Spleen (tissue), 11 donors: ENCODE data around the gene HOXB5. TPM values are rescaled to one million over a fixed set of nuclear protein-coding genes. Genes with fewer than 3 reads are reported as not detected.

Source experiments
- DNase-seq: peaks from one replicate; pipeline ENCODE4 v3.0.0-alpha.2; 2020
- H3K27ac ChIP-seq, 8 donors: fragments of 200-600 bp; sonication (generic) in 7 of 8; 1 replicate in 4 of 8; 2 replicates in 4 of 8; pipeline versions ENCODE4 v1.5.0 to v1.8.0; 2016 to 2021; ENCODE audit warnings: inconsistent platforms in 4 of 8, mild to moderate bottlenecking in 4 of 8, moderate library complexity in 1 of 8
- H3K27me3 ChIP-seq, 7 donors: fragments of 200-600 bp; sonication (generic) in 6 of 7; replicated peaks in 1 of 7; 1 replicate in 4 of 7; 2 replicates in 3 of 7; pipeline versions ENCODE4 v1.5.0 to v1.8.0; 2016 to 2021; ENCODE audit warnings: inconsistent platforms in 3 of 7, mild to moderate bottlenecking in 1 of 7
- H3K36me3 ChIP-seq, 6 donors: fragments of 200-600 bp; sonication (generic) in 5 of 6; 1 replicate in 4 of 6; 2 replicates in 2 of 6; pipeline versions ENCODE4 v1.5.0 to v1.8.0; 2016 to 2021; ENCODE audit warnings: inconsistent platforms in 2 of 6
- H3K4me1 ChIP-seq, 6 donors: fragments of 200-600 bp; sonication (generic) in 5 of 6; 1 replicate in 3 of 6; 2 replicates in 3 of 6; pipeline versions ENCODE4 v1.5.0 to v1.8.0; 2016 to 2021; ENCODE audit warnings: inconsistent platforms in 3 of 6
- H3K4me3 ChIP-seq, 8 donors: fragments of 200-600 bp; sonication (generic) in 7 of 8; 1 replicate in 4 of 8; 2 replicates in 4 of 8; pipeline versions ENCODE4 v1.5.0 to v1.8.0; 2016 to 2021; ENCODE audit warnings: inconsistent platforms in 4 of 8, mild to moderate bottlenecking in 4 of 8, moderate library complexity in 2 of 8
- H3K9me3 ChIP-seq, 8 donors: fragments of 200-600 bp; sonication (generic) in 7 of 8; 1 replicate in 4 of 8; 2 replicates in 4 of 8; pipeline versions ENCODE4 v1.5.0 to v1.8.0; 2016 to 2021; ENCODE audit warnings: inconsistent platforms in 4 of 8
- POLR2A ChIP-seq, 3 donors: fragments of 450-650 bp; IDR thresholded peaks; one replicate each; pipeline ENCODE4 v1.5.1; 2017; ENCODE audit warnings: antibody characterized with exemption in 3 of 3, mild to moderate bottlenecking in 1 of 3
- POLR2AphosphoS5 ChIP-seq, 3 donors: sonication (generic); formaldehyde crosslinking; IDR thresholded peaks; one replicate each; pipeline ENCODE4 v1.5.1; 2017; ENCODE audit warnings: antibody characterized with exemption in 3 of 3
- WGBS, 5 donors: extraction: QIAGEN DNeasy Blood & Tissue Kit in 3 of 5; methylation state at CpG; one replicate each; pipeline versions ENCODE4 v1.1.5 to v1.1.7; 2013 to 2018; 5-methylcytosine and 5-hydroxymethylcytosine counted together
- intact Hi-C: fragments of 100-400 bp; cut with DNase I; formaldehyde crosslinking; loops from one replicate; pipeline ENCODE4 v1.15.0; 2023; ENCODE audit warnings: low total_unique reads
- polyA plus RNA-seq, 3 donors: library from polyadenylated mRNA; stranded (reverse); fragments of 200-250 nt; gene quantifications; one replicate each; pipeline ENCODE4 v1.2.1, GENCODE V29; 2013
- total RNA-seq, 7 donors: library from RNA; depleted of rRNA in 3 of 7; stranded (reverse); fragments of >200 nt in 3 of 7; fragmentation: NEBNext Ultra II Directional in 4 of 7; extraction: Animal tissue kit (Norgen Biotek cat#: 25700) in 4 of 7; gene quantifications; one replicate each; pipeline versions ENCODE4 v1.1.0 to v1.2.1, GENCODE V29; 2016 to 2021
- TF ChIP-seq, protein P1 (sequence below), 11 experiments: fragments of 200-600 bp in 7 of 11; fragments of 450-650 bp in 4 of 11; sonication (generic) in 4 of 11; IDR thresholded peaks in 8 of 11; conservative IDR thresholded peaks in 3 of 11; 1 replicate in 7 of 11; 2 replicates in 4 of 11; pipeline versions ENCODE4 v1.4.0 to v1.8.0; 2016 to 2021; ENCODE audit warnings: antibody characterized with exemption in 11 of 11, inconsistent platforms in 4 of 11, mild to moderate bottlenecking in 1 of 11
- donor health status: healthy with polysubstance abuse.
- donor health status: DM: no; HTN: no; CAD: no; lungs with moderate emphysema.
- donor health status: DM: no; HTN: no; CAD: no.
- donor health status: Bipolar disorder and iron deficiency.
- donor health status: healthy.
- donor health status: DM: no; HTN: no; CAD: no.
- donor health status: DM: yes; HTN: yes; CAD: no.

Gene HOXB5
- total and polyA plus RNA-seq, 10 donors = 0.43 to 2.6 (median 1.1) TPM

DNA sequence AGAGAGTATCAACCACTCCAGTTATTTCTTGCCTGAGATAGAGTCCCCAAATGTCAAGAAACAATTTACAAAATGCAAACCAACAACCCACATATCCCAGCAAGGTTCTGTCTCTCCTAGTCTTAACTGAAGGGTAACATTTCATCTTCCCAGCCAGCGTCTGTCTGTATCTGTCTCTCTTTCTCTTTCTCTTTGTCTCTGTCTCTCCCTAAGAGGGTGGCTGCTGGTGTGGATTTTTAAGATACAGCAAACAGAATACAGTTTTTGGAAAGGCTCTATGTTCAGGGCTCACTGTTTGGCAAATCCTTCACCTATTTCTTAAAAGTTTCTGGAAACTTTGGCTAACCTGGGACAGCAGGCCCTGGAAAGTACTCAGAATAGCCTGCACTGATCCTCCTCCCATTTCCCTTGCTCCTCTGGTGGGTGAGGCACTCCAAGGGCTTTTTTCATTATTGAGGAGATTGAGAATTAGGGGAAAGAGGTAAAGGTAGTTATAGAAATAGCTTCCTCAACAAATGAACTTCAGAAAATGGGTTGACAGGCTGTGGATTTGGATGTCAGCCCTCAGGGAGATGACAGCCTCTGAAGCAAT lies 21.7 kb downstream of the HOXB5 start:
- no peaks in the 10 kb centered on the region for H3K9me3 ChIP-seq
- H3K4me3 ChIP-seq = no peak overlapping the region
- H3K36me3 ChIP-seq = no peaks in the 10 kb centered on the region
- TF ChIP-seq POLR2AphosphoS5 (IDR thresholded peaks at IDR 0.05) (no peak), POLR2A (IDR thresholded peaks at IDR 0.05) (no peak)
- TF ChIP-seq, protein P1, sequence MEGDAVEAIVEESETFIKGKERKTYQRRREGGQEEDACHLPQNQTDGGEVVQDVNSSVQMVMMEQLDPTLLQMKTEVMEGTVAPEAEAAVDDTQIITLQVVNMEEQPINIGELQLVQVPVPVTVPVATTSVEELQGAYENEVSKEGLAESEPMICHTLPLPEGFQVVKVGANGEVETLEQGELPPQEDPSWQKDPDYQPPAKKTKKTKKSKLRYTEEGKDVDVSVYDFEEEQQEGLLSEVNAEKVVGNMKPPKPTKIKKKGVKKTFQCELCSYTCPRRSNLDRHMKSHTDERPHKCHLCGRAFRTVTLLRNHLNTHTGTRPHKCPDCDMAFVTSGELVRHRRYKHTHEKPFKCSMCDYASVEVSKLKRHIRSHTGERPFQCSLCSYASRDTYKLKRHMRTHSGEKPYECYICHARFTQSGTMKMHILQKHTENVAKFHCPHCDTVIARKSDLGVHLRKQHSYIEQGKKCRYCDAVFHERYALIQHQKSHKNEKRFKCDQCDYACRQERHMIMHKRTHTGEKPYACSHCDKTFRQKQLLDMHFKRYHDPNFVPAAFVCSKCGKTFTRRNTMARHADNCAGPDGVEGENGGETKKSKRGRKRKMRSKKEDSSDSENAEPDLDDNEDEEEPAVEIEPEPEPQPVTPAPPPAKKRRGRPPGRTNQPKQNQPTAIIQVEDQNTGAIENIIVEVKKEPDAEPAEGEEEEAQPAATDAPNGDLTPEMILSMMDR (IDR thresholded peaks at IDR 0.05 in 8 of 11, conservative IDR thresholded peaks at IDR 0.05 in 3 of 11) = no peak
- H3K27me3 ChIP-seq = peaks cover 0 to 60% (median 25%) of the 10 kb centered on the region in 7 donors
- WGBS, 5 donors = 71 to 87% (median 76%) methylated on average over 1 of the region's 1 CpG
- H3K27ac ChIP-seq = peak overlapping the region; percentile 42 to 89 (median 72)
- no peak for DNase-seq
- intact Hi-C loops = no loop called here
- H3K4me1 ChIP-seq = peaks cover 0 to 52% (median 24%) of the 10 kb centered on the region in 6 donors

DNA sequence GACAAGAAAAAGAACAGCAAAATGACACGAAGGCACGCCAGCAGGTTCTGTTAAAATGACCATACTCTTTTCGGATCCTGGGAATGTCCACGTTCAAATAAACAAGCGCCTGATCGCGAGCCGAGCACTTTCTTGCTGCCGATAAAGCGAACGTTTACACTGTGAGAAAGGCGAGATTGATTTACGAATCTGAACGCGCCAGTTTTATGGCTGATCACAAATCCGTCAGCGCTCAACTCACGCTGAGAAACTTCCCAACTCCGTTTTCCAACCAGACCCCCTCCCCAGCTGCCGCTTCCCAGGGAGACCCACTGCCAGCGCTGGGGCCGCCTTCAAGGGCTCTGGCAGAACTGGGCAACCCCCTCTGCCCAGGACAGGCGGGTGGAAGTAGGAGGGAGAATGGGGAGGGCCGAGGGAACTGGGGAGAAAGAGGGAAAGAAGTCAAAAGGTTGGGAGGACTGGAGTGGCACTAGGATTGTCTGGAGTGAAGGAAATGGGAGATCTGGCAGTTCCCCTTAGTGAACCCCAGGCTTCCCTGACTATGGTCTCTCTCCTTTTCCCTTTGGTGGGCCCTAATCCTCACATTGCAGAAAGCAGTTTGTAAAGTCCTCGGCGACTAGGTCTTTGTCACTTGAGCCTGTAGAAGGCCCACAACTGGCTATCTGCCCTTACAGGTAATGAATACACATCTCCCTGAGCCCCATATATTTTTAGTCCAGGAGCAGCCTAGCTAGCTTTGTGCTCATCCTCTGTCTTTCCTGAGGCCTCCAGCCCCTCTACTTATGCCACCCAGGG lies 22.4 kb downstream of the HOXB5 start:
- H3K4me1 ChIP-seq = peaks cover 0 to 50% (median 17%) of the 10 kb centered on the region in 6 donors

DNA sequence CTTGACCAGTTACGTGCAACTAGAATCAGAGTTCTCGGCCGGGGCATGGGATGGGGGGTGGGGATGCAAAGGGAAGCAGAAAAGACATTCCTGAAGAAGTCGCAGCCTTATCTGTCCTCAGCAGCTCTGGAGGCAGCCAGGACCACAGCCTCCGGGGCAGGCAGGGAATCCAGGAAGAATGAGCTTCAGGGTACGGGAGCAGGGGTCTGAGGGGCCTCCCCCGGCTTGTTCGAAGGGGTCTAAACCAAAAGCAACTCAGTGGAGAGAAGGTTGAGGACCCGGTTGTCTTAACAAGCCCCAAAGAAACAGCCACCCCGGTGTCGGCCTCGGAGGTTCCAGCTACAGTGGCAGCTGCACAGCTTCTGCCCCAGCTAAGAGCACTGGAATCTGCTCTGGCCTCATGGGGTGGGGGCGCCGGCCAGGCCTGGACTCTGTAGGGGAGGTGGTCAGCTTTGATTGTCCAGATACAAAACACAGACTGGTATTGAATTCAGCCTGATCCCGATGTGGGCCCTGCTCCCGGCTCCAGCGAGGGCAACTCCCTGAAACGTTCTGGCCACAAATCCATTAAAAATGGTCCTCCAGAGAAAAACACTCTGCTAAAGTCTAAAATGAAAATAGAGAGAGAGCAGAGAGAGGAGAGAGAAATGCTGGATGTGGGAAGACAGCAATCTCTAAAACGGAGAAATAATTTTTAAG lies 23.1 kb downstream of the HOXB5 start:
- H3K27ac ChIP-seq = peak overlapping the region in 7 of 8 donors; percentile 10 to 89 (median 79)
- peak in 1 of 3 donors; percentile 27 for TF ChIP-seq POLR2AphosphoS5 (IDR thresholded peaks at IDR 0.05)
- TF ChIP-seq, protein P1 (IDR thresholded peaks at IDR 0.05 in 8 of 11, conservative IDR thresholded peaks at IDR 0.05 in 3 of 11) = no peak
- H3K36me3 ChIP-seq = no peaks in the 10 kb centered on the region
- H3K9me3 ChIP-seq = no peaks in the 10 kb centered on the region
- DNase-seq = no peak
- intact Hi-C loops = no loop called here
- peak overlapping the region in 2 of 8 donors; percentile 10 to 16 for H3K4me3 ChIP-seq
- WGBS, 5 donors = 54 to 70% (median 55%) methylated on average over 19 of the region's 19 CpGs
- peaks cover 0 to 59% (median 14%) of the 10 kb centered on the region in 7 donors for H3K27me3 ChIP-seq
- H3K4me1 ChIP-seq = peaks cover 0 to 49% (median 11%) of the 10 kb centered on the region in 6 donors

More for the DNA sequence above, 22.4 kb downstream of the HOXB5 start:
- intact Hi-C loops = no loop called here
- 64 to 74% (median 70%) methylated on average over 26 of the region's 26 CpGs for WGBS, 5 donors
- H3K27me3 ChIP-seq = peaks cover 0 to 59% (median 18%) of the 10 kb centered on the region in 7 donors
- TF ChIP-seq POLR2A (IDR thresholded peaks at IDR 0.05) (no peak), POLR2AphosphoS5 (IDR thresholded peaks at IDR 0.05) (peak in 2 of 3 donors; percentile 21 to 25)
- TF ChIP-seq, protein P1 (IDR thresholded peaks at IDR 0.05 in 8 of 11, conservative IDR thresholded peaks at IDR 0.05 in 3 of 11) = no peak
- H3K27ac ChIP-seq = peak overlapping the region; percentile 42 to 89 (median 72)
- DNase-seq = no peak
- H3K36me3 ChIP-seq = no peaks in the 10 kb centered on the region
- H3K9me3 ChIP-seq = no peaks in the 10 kb centered on the region
- peak overlapping the region in 2 of 8 donors; percentile 10 to 27 for H3K4me3 ChIP-seq
